ENCODE results near the gene PPP2R3B. TPM values are rescaled to one million over a fixed set of nuclear protein-coding genes. Genes with fewer than 3 reads are reported as not detected.
"Not testable (repeated sequence)": the region's sequence is repeated elsewhere in the genome, so short reads cannot be mapped to it uniquely, and the experiment has no call there.

PPP2R3B gene
- total RNA-seq, 1 experiment from 2014 or later: 130 TPM

GRCh38 chrX:331151-331824 is 55.4 kb downstream of the PPP2R3B start (continued):
- TF ChIP-seq ZNF425 (CRISPR knock-in tag; conservative IDR thresholded peaks at IDR 0.05) (no peak), RORB (CRISPR knock-in tag; IDR thresholded peaks at IDR 0.05) (no peak), IRF1 (CRISPR knock-in tag; IDR thresholded peaks at IDR 0.05) (no peak; the same call in 1 of the 2 replicates), CTCF (IDR thresholded peaks at IDR 0.05) (no peak), ZMAT4 (CRISPR knock-in tag; IDR thresholded peaks at IDR 0.05) (peak; percentile 44; the same call in 1 of the 2 replicates), KAT7 (CRISPR knock-in tag; IDR thresholded peaks at IDR 0.05; ENCODE audit: borderline replicate concordance) (0 out of 2 replicates have a peak, but pooled peaks have one; percentile 39), HMGXB4 (CRISPR knock-in tag; IDR thresholded peaks at IDR 0.05) (no peak), ZNF263 (CRISPR knock-in tag; IDR thresholded peaks at IDR 0.05; ENCODE audit: low read depth) (no peak), NFE2L1 (CRISPR knock-in tag; IDR thresholded peaks at IDR 0.05) (no peak), NFYB (CRISPR knock-in tag; conservative IDR thresholded peaks at IDR 0.05; ENCODE audit: low read depth) (0 out of 2 replicates have a peak, but pooled peaks have one; percentile 20), ZNF423 (CRISPR knock-in tag; IDR thresholded peaks at IDR 0.05) (no peak), RELA (CRISPR knock-in tag; IDR thresholded peaks at IDR 0.05; ENCODE audit: borderline replicate concordance) (no peak), ZNF121 (CRISPR knock-in tag; IDR thresholded peaks at IDR 0.05) (no peak), PREB (CRISPR knock-in tag; IDR thresholded peaks at IDR 0.05; ENCODE audit: borderline replicate concordance) (no peak), ZNF671 (CRISPR knock-in tag; IDR thresholded peaks at IDR 0.05) (no peak), E2F1 (CRISPR knock-in tag; IDR thresholded peaks at IDR 0.05) (no peak), CBFB (CRISPR knock-in tag; IDR thresholded peaks at IDR 0.05; ENCODE audit: low read depth) (no peak)

- CTCF ChIA-PET: no interaction called here
- Mint-ChIP-seq H3K9me3 (no peaks in the 10 kb centered on the region), H3K27ac (no peak overlapping the region), H3K27me3 (ENCODE audit: low read depth) (0 out of 2 replicates have a peak, but pooled peaks cover 11% of the 10 kb centered on the region), H3K4me1 (peaks cover 3% of the 10 kb centered on the region), H3K36me3 (no peaks in the 10 kb centered on the region), H3K4me3 (no peak overlapping the region)
- POLR2A ChIA-PET: no interaction called here
- TF ChIP-seq FOXP1 (CRISPR knock-in tag; IDR thresholded peaks at IDR 0.05; ENCODE audit: borderline replicate concordance): no peak
- peak; percentile 49; the same call in 1 of the 2 replicates for TF ChIP-seq HMGXB4 (CRISPR knock-in tag; IDR thresholded peaks at IDR 0.05)
- TF ChIP-seq RELA (CRISPR knock-in tag; IDR thresholded peaks at IDR 0.05; ENCODE audit: borderline replicate concordance): 0 out of 2 replicates have a peak, but pooled peaks have one; percentile 5
- TF ChIP-seq ZBTB21 (CRISPR knock-in tag; IDR thresholded peaks at IDR 0.05; ENCODE audit: borderline replicate concordance): no peak
- ATAC-seq (peak; percentile 5), DNase-seq (ENCODE audit: low spot score) (peak; percentile 19)
Measured at GRCh38 chrX:330726-331150, 56.0 kb downstream of the PPP2R3B start.

- H3K9me3 Mint-ChIP-seq, POLR2A ChIA-PET, H3K27ac Mint-ChIP-seq, H3K4me3 Mint-ChIP-seq, ATAC-seq, H3K4me1 Mint-ChIP-seq, H3K36me3 Mint-ChIP-seq, CTCF ChIA-PET: not testable (repeated sequence)
- peak; percentile 5 for DNase-seq (ENCODE audit: low spot score)
- 0 out of 2 replicates have a peak, but pooled peaks cover 11% of the 10 kb centered on the region for H3K27me3 Mint-ChIP-seq (ENCODE audit: low read depth)
Measured at GRCh38 chrX:330141-330725, 56.5 kb downstream of the PPP2R3B start.
